ENCODE measurements around the gene TNIK. TPM values are rescaled to one million over a fixed set of nuclear protein-coding genes. Genes with fewer than 3 reads are reported as not detected.
A peak's percentile ranks its signal among the peaks of the same experiment; 100 is the strongest.

TNIK gene
- total and polyA plus RNA-seq, 5 donors, result 8.1 to 27.4 (median 21.6) TPM

- intact Hi-C loops (cut with DNase I), result no loop called here
Measured at GRCh38 chr3:171417813-171418212, 42.4 kb downstream of the TNIK start.

GRCh38 chr3:171417137-171417536, 43.1 kb downstream of the TNIK start:
- H3K4me3 ChIP-seq (ENCODE audit: low read length), result no peak overlapping the region
- intact Hi-C loops (cut with DNase I), result no loop called here
- no peaks in the 10 kb centered on the region for H3K9me3 ChIP-seq (ENCODE audit: control insufficient read depth, low read length)
- H3K27me3 ChIP-seq (ENCODE audit: control insufficient read depth, insufficient read depth), result no peaks in the 10 kb centered on the region
- no peak for DNase-seq
- H3K27ac ChIP-seq (ENCODE audit: low read length), result no peak overlapping the region
- H3K4me1 ChIP-seq (ENCODE audit: control insufficient read depth, insufficient read depth, low read length), result peaks cover 6% of the 10 kb centered on the region
- 83% methylated on average over 1 of the region's 1 CpG for WGBS
- ATAC-seq, result no peak

More at GRCh38 chr3:171417813-171418212, 42.4 kb downstream of the TNIK start:
- DNase-seq (peak in 1 of 3 donors; percentile 13), ATAC-seq (peak; percentile 73 to 85)
- 58% methylated on average over 3 of the region's 3 CpGs for WGBS
- Histone ChIP-seq H3K27me3 (ENCODE audit: control insufficient read depth, insufficient read depth) (no peaks in the 10 kb centered on the region), H3K4me1 (ENCODE audit: control insufficient read depth, insufficient read depth, low read length) (peaks cover 6% of the 10 kb centered on the region), H3K9me3 (ENCODE audit: control insufficient read depth, low read length) (no peaks in the 10 kb centered on the region), H3K4me3 (ENCODE audit: low read length) (no peak overlapping the region), H3K27ac (ENCODE audit: low read length) (no peak overlapping the region)

GRCh38 chr3:171416666-171417065, 43.5 kb downstream of the TNIK start:
- Histone ChIP-seq H3K27ac (ENCODE audit: low read length) (no peak overlapping the region), H3K4me1 (ENCODE audit: control insufficient read depth, insufficient read depth, low read length) (peaks cover 6% of the 10 kb centered on the region)
- intact Hi-C loops (cut with DNase I), result no loop called here

GRCh38 chr3:171416061-171416460, 44.1 kb downstream of the TNIK start:
- DNase-seq (no peak), ATAC-seq (no peak)
- Histone ChIP-seq H3K9me3 (ENCODE audit: control insufficient read depth, low read length) (no peaks in the 10 kb centered on the region), H3K27me3 (ENCODE audit: control insufficient read depth, insufficient read depth) (no peaks in the 10 kb centered on the region), H3K27ac (ENCODE audit: low read length) (no peak overlapping the region), H3K4me1 (ENCODE audit: control insufficient read depth, insufficient read depth, low read length) (peaks cover 6% of the 10 kb centered on the region), H3K4me3 (ENCODE audit: low read length) (no peak overlapping the region)
- 58% methylated on average over 5 of the region's 5 CpGs for WGBS
- intact Hi-C loops (cut with DNase I), result no loop called here

More at GRCh38 chr3:171416666-171417065, 43.5 kb downstream of the TNIK start:
- Histone ChIP-seq H3K4me3 (ENCODE audit: low read length) (no peak overlapping the region), H3K9me3 (ENCODE audit: control insufficient read depth, low read length) (no peaks in the 10 kb centered on the region), H3K27me3 (ENCODE audit: control insufficient read depth, insufficient read depth) (no peaks in the 10 kb centered on the region)
- WGBS, result 86% methylated on average over 2 of the region's 2 CpGs
- ATAC-seq (no peak), DNase-seq (no peak)

- ATAC-seq, result peak; percentile 46 to 63
- no peak overlapping the region for H3K4me3 ChIP-seq (ENCODE audit: low read length)
- H3K27me3 ChIP-seq (ENCODE audit: control insufficient read depth, insufficient read depth), result no peaks in the 10 kb centered on the region
- H3K9me3 ChIP-seq (ENCODE audit: control insufficient read depth, low read length), result no peaks in the 10 kb centered on the region
- 83% methylated on average over 2 of the region's 2 CpGs for WGBS
- intact Hi-C loops (cut with DNase I), result no loop called here
- no peak overlapping the region for H3K27ac ChIP-seq (ENCODE audit: low read length)
- H3K4me1 ChIP-seq (ENCODE audit: control insufficient read depth, insufficient read depth, low read length), result peaks cover 6% of the 10 kb centered on the region
- DNase-seq, result no peak
Measured at GRCh38 chr3:171415070-171415469, 45.1 kb downstream of the TNIK start.

- Histone ChIP-seq H3K4me1 (ENCODE audit: control insufficient read depth, insufficient read depth, low read length) (peaks cover 4% of the 10 kb centered on the region), H3K27me3 (ENCODE audit: control insufficient read depth, insufficient read depth) (no peaks in the 10 kb centered on the region), H3K4me3 (ENCODE audit: low read length) (no peak overlapping the region), H3K27ac (ENCODE audit: low read length) (no peak overlapping the region), H3K9me3 (ENCODE audit: control insufficient read depth, low read length) (no peaks in the 10 kb centered on the region)
- WGBS, result 85% methylated on average over 1 of the region's 1 CpG
- ATAC-seq, result no peak
- intact Hi-C loops (cut with DNase I), result no loop called here
- no peak for DNase-seq
Measured at GRCh38 chr3:171412473-171412872, 47.7 kb downstream of the TNIK start.

GRCh38 chr3:171412054-171412453, 48.2 kb downstream of the TNIK start:
- 60% methylated on average over 2 of the region's 2 CpGs for WGBS
- no peaks in the 10 kb centered on the region for H3K9me3 ChIP-seq (ENCODE audit: control insufficient read depth, low read length)
- no peaks in the 10 kb centered on the region for H3K27me3 ChIP-seq (ENCODE audit: control insufficient read depth, insufficient read depth)
- no peak overlapping the region for H3K27ac ChIP-seq (ENCODE audit: low read length)
- intact Hi-C loops (cut with DNase I), result no loop called here
- DNase-seq (no peak), ATAC-seq (no peak)
- no peak overlapping the region for H3K4me3 ChIP-seq (ENCODE audit: low read length)
- peaks cover 4% of the 10 kb centered on the region for H3K4me1 ChIP-seq (ENCODE audit: control insufficient read depth, insufficient read depth, low read length)

- Histone ChIP-seq H3K9me3 (ENCODE audit: control insufficient read depth, low read length) (no peaks in the 10 kb centered on the region), H3K4me1 (ENCODE audit: control insufficient read depth, insufficient read depth, low read length) (peaks cover 4% of the 10 kb centered on the region), H3K27ac (ENCODE audit: low read length) (no peak overlapping the region), H3K27me3 (ENCODE audit: control insufficient read depth, insufficient read depth) (no peaks in the 10 kb centered on the region), H3K4me3 (ENCODE audit: low read length) (no peak overlapping the region)
- intact Hi-C loops (cut with DNase I), result no loop called here
- 97% methylated on average over 6 of the region's 6 CpGs for WGBS
- no peak for ATAC-seq
- no peak for DNase-seq
Measured at GRCh38 chr3:171410186-171410585, 50.0 kb downstream of the TNIK start.

GRCh38 chr3:171407759-171408158, 52.4 kb downstream of the TNIK start:
- Histone ChIP-seq H3K9me3 (ENCODE audit: control insufficient read depth, low read length) (no peaks in the 10 kb centered on the region), H3K27ac (ENCODE audit: low read length) (no peak overlapping the region), H3K4me1 (ENCODE audit: control insufficient read depth, insufficient read depth, low read length) (no peaks in the 10 kb centered on the region), H3K27me3 (ENCODE audit: control insufficient read depth, insufficient read depth) (no peaks in the 10 kb centered on the region), H3K4me3 (ENCODE audit: low read length) (no peak overlapping the region)
- WGBS, result 63% methylated on average over 3 of the region's 3 CpGs
- intact Hi-C loops (cut with DNase I), result no loop called here
- DNase-seq (no peak), ATAC-seq (no peak)

GRCh38 chr3:171404376-171404967, 55.7 kb downstream of the TNIK start:
- DNase-seq (no peak), ATAC-seq (no peak)
- no peak overlapping the region for H3K27ac ChIP-seq (ENCODE audit: low read length)
- 32% methylated on average over 3 of the region's 3 CpGs for WGBS
- H3K4me3 ChIP-seq (ENCODE audit: low read length), result no peak overlapping the region
- intact Hi-C loops (cut with DNase I), result no loop called here
- no peaks in the 10 kb centered on the region for H3K9me3 ChIP-seq (ENCODE audit: control insufficient read depth, low read length)
- H3K4me1 ChIP-seq (ENCODE audit: control insufficient read depth, insufficient read depth, low read length), result no peaks in the 10 kb centered on the region
- no peaks in the 10 kb centered on the region for H3K27me3 ChIP-seq (ENCODE audit: control insufficient read depth, insufficient read depth)

- H3K4me1 ChIP-seq (ENCODE audit: control insufficient read depth, insufficient read depth, low read length), result no peaks in the 10 kb centered on the region
- no peak overlapping the region for H3K27ac ChIP-seq (ENCODE audit: low read length)
- WGBS, result 84% methylated on average over 3 of the region's 3 CpGs
Measured at GRCh38 chr3:171402281-171402680, 57.9 kb downstream of the TNIK start.

GRCh38 chr3:171401432-171401831, 58.8 kb downstream of the TNIK start:
- WGBS, result 47% methylated on average over 1 of the region's 1 CpG
- DNase-seq, result no peak
- ATAC-seq, result no peak
- intact Hi-C loops (cut with DNase I), result no loop called here
- Histone ChIP-seq H3K4me3 (ENCODE audit: low read length) (no peak overlapping the region), H3K27me3 (ENCODE audit: control insufficient read depth, insufficient read depth) (no peaks in the 10 kb centered on the region), H3K4me1 (ENCODE audit: control insufficient read depth, insufficient read depth, low read length) (no peaks in the 10 kb centered on the region), H3K9me3 (ENCODE audit: control insufficient read depth, low read length) (no peaks in the 10 kb centered on the region), H3K27ac (ENCODE audit: low read length) (no peak overlapping the region)

More at GRCh38 chr3:171402281-171402680, 57.9 kb downstream of the TNIK start:
- no peak overlapping the region for H3K4me3 ChIP-seq (ENCODE audit: low read length)
- ATAC-seq, result no peak
- H3K27me3 ChIP-seq (ENCODE audit: control insufficient read depth, insufficient read depth), result no peaks in the 10 kb centered on the region
- intact Hi-C loops (cut with DNase I), result no loop called here
- DNase-seq, result no peak
- no peaks in the 10 kb centered on the region for H3K9me3 ChIP-seq (ENCODE audit: control insufficient read depth, low read length)
